ENCODE data around the gene GPHB5. TPM values are rescaled to one million over a fixed set of nuclear protein-coding genes. Genes with fewer than 3 reads are reported as not detected.

Gene GPHB5
- not detected in 2 replicates for total RNA-seq (2022)
- percentile 11 among the genes with signal in this experiment for Bru-seq, nascent RNA
- percentile 25 among the genes with signal in this experiment for BruChase-seq, experiment 1, labeled RNA remaining after a 6-hour chase
- percentile 10 among the genes with signal in this experiment for BruChase-seq, experiment 2, labeled RNA remaining after a 2-hour chase
- long read RNA-seq = 0 reads

GRCh38 chr14:63318835-63319234 lies at the start of gene GPHB5:
TSS of gene GPHB5 (minus strand) at chr14:63318935. CDS start at chr14:63317849, 1,086 bp downstream.
- no peak for TF ChIP-seq CTCF (IDR thresholded peaks at IDR 0.05; ENCODE audit: unreplicated experiment)
- no peaks in the 10 kb centered on the region for H3K27me3 Mint-ChIP-seq (ENCODE audit: insufficient read depth, unreplicated experiment)
- peaks cover 6% of the 10 kb centered on the region for H3K9me3 Mint-ChIP-seq (ENCODE audit: unreplicated experiment)
- intact Hi-C loops (cut with micrococcal nuclease) = no loop called here
- no peak within 1 kb of the TSS for H3K27ac Mint-ChIP-seq (ENCODE audit: low read depth, unreplicated experiment)
- peaks cover 2% of the 10 kb centered on the region for H3K4me1 Mint-ChIP-seq (ENCODE audit: insufficient read depth, unreplicated experiment)
- H3K36me3 Mint-ChIP-seq (ENCODE audit: insufficient read depth, unreplicated experiment) = no peaks in the 10 kb centered on the region
- DNase-seq (ENCODE audit: unreplicated experiment) = no peak
- CTCF ChIA-PET = no interaction called here
- H3K4me3 Mint-ChIP-seq (ENCODE audit: unreplicated experiment) = no peak within 1 kb of the TSS
- BruUV-seq (replicated peaks) = no TSS peak
- POLR2A ChIA-PET = no interaction called here

GRCh38 chr14:63367742-63368364 lies 49.1 kb upstream of the GPHB5 start:
- ChIA-PET POLR2A (no interaction called here), CTCF (interaction anchor here (0.5 kb wide), 1 partner anchor 26 kb away, joined by 3 read pairs; no protein-coding TSS in a partner anchor)
- no TSS peak for BruUV-seq (replicated peaks)
- no peak for TF ChIP-seq CTCF (IDR thresholded peaks at IDR 0.05; ENCODE audit: unreplicated experiment)
- Mint-ChIP-seq H3K4me1 (ENCODE audit: insufficient read depth, unreplicated experiment) (no peaks in the 10 kb centered on the region), H3K27ac (ENCODE audit: low read depth, unreplicated experiment) (no peak overlapping the region), H3K36me3 (ENCODE audit: insufficient read depth, unreplicated experiment) (peaks cover 6% of the 10 kb centered on the region), H3K4me3 (ENCODE audit: unreplicated experiment) (no peak overlapping the region), H3K27me3 (ENCODE audit: insufficient read depth, unreplicated experiment) (no peaks in the 10 kb centered on the region), H3K9me3 (ENCODE audit: unreplicated experiment) (no peaks in the 10 kb centered on the region)
- intact Hi-C loops (cut with micrococcal nuclease) = no loop called here
- no peak for DNase-seq (ENCODE audit: unreplicated experiment)

GRCh38 chr14:63362389-63362819 lies 43.7 kb upstream of the GPHB5 start:
- Mint-ChIP-seq H3K27ac (ENCODE audit: low read depth, unreplicated experiment) (no peak overlapping the region), H3K27me3 (ENCODE audit: insufficient read depth, unreplicated experiment) (no peaks in the 10 kb centered on the region), H3K4me3 (ENCODE audit: unreplicated experiment) (no peak overlapping the region), H3K9me3 (ENCODE audit: unreplicated experiment) (no peaks in the 10 kb centered on the region), H3K36me3 (ENCODE audit: insufficient read depth, unreplicated experiment) (no peaks in the 10 kb centered on the region), H3K4me1 (ENCODE audit: insufficient read depth, unreplicated experiment) (no peaks in the 10 kb centered on the region)
- BruUV-seq (replicated peaks) = no TSS peak
- intact Hi-C loops (cut with micrococcal nuclease) = no loop called here
- POLR2A ChIA-PET = interaction anchor here (1.3 kb wide), 1 partner anchor 181 kb away, joined by 3 read pairs; the partner anchor contains the start of gene PPP2R5E
- TF ChIP-seq CTCF (IDR thresholded peaks at IDR 0.05; ENCODE audit: unreplicated experiment) = no peak
- DNase-seq (ENCODE audit: unreplicated experiment) = no peak
- CTCF ChIA-PET = no interaction called here

GRCh38 chr14:63361790-63362189 lies 43.1 kb upstream of the GPHB5 start:
- no peaks in the 10 kb centered on the region for H3K36me3 Mint-ChIP-seq (ENCODE audit: insufficient read depth, unreplicated experiment)
- DNase-seq (ENCODE audit: unreplicated experiment) = no peak
- ChIA-PET POLR2A (no interaction called here), CTCF (no interaction called here)
- intact Hi-C loops (cut with micrococcal nuclease) = no loop called here
- H3K4me1 Mint-ChIP-seq (ENCODE audit: insufficient read depth, unreplicated experiment) = no peaks in the 10 kb centered on the region
- no TSS peak for BruUV-seq (replicated peaks)
- H3K27ac Mint-ChIP-seq (ENCODE audit: low read depth, unreplicated experiment) = no peak overlapping the region
- H3K27me3 Mint-ChIP-seq (ENCODE audit: insufficient read depth, unreplicated experiment) = no peaks in the 10 kb centered on the region
- no peak for TF ChIP-seq CTCF (IDR thresholded peaks at IDR 0.05; ENCODE audit: unreplicated experiment)
- H3K9me3 Mint-ChIP-seq (ENCODE audit: unreplicated experiment) = no peaks in the 10 kb centered on the region
- H3K4me3 Mint-ChIP-seq (ENCODE audit: unreplicated experiment) = no peak overlapping the region
